WTC11 (cell line): Measurements from ENCODE around the gene ESYT2. TPM values are rescaled to one million over a fixed set of nuclear protein-coding genes. Genes with fewer than 3 reads are reported as not detected.

Source experiments
- ATAC-seq: fragments of 200-7000 bp; cut with Tn5 transposase; 2 replicates; pipeline ENCODE4 v1.10.0; 2021; ENCODE audit warnings: mild to moderate bottlenecking, moderate library complexity
- CTCF ChIA-PET: fragments of 300-600 bp; sonication (Branson Sonifier 250); formaldehyde crosslinking; loops from one replicate; lab custom pipeline; 2021; ENCODE audit warnings: antibody characterized with exemption; lab: Charles Lee
- POLR2A ChIA-PET: fragments of 350-600 bp; sonication (Branson Sonifier 250); formaldehyde crosslinking; loops from one replicate; lab custom pipeline; 2021; ENCODE audit warnings: antibody characterized with exemption; lab: Charles Lee
- DNase-seq: peaks from one replicate; pipeline ENCODE4 v3.0.0; 2021; ENCODE audit warnings: low spot score
- H3K27ac Mint-ChIP-seq: 2 replicates; pipeline ENCODE4 v1.8.0; 2021; ENCODE audit warnings: mixed read lengths
- H3K27me3 Mint-ChIP-seq: 2 replicates; pipeline ENCODE4 v1.8.0; 2021; ENCODE audit warnings: low read depth, mild to moderate bottlenecking, moderate library complexity, mixed read lengths
- H3K36me3 Mint-ChIP-seq: 2 replicates; pipeline ENCODE4 v1.8.0; 2021; ENCODE audit warnings: mixed read lengths
- H3K4me1 Mint-ChIP-seq: 2 replicates; pipeline ENCODE4 v1.8.0; 2022; ENCODE audit warnings: mixed read lengths
- H3K4me3 Mint-ChIP-seq: 2 replicates; pipeline ENCODE4 v1.8.0; 2021; ENCODE audit warnings: mild to moderate bottlenecking, moderate library complexity, mixed read lengths
- H3K9me3 Mint-ChIP-seq: 2 replicates; pipeline ENCODE4 v1.8.0; 2021; ENCODE audit warnings: mixed read lengths
- AFF4 ChIP-seq: sonication (generic); formaldehyde crosslinking; IDR thresholded peaks from 2 replicates; pipeline ENCODE4 v1.8.1; 2023; ENCODE audit warnings: mild to moderate bottlenecking, missing genetic modification reagents, borderline replicate concordance
- CREM ChIP-seq: sonication (generic); formaldehyde crosslinking; IDR thresholded peaks from 2 replicates; pipeline ENCODE4 v1.8.1; 2022; ENCODE audit warnings: mild to moderate bottlenecking, missing genetic modification reagents, moderate library complexity
- ELF4 ChIP-seq: sonication (generic); formaldehyde crosslinking; IDR thresholded peaks from 2 replicates; pipeline ENCODE4 v1.8.1; 2022; ENCODE audit warnings: low read depth, mild to moderate bottlenecking, moderate library complexity, missing genetic modification reagents
- GABPB1 ChIP-seq: sonication (generic); formaldehyde crosslinking; IDR thresholded peaks from 2 replicates; pipeline ENCODE4 v1.8.1; 2023; ENCODE audit warnings: mild to moderate bottlenecking, missing genetic modification reagents
- GRHL2 ChIP-seq: fragments of 250-450 bp; sonication (Bioruptor Pico); IDR thresholded peaks from 2 replicates; pipeline ENCODE4 v1.8.0; 2022; ENCODE audit warnings: mild to moderate bottlenecking, moderate library complexity; ENCODE audit not compliant: insufficient replicate concordance, severe bottlenecking
- GTF2I ChIP-seq: fragments of 250-450 bp; sonication (Bioruptor Pico); conservative IDR thresholded peaks from 2 replicates; pipeline ENCODE4 v1.4.0; 2021; ENCODE audit warnings: mild to moderate bottlenecking
- HMGA2 ChIP-seq: fragments of 250-450 bp; sonication (Bioruptor Pico); IDR thresholded peaks from 2 replicates; pipeline ENCODE4 v1.4.0; 2021; ENCODE audit warnings: mild to moderate bottlenecking, moderate library complexity
- KAT7 ChIP-seq: sonication (generic); formaldehyde crosslinking; IDR thresholded peaks from 2 replicates; pipeline ENCODE4 v1.8.1; 2023; ENCODE audit warnings: missing genetic modification reagents, mild to moderate bottlenecking, borderline replicate concordance
- SMAD4 ChIP-seq: sonication (generic); formaldehyde crosslinking; IDR thresholded peaks from 2 replicates; pipeline ENCODE4 v1.8.0; 2022; ENCODE audit warnings: mild to moderate bottlenecking, missing genetic modification reagents
- TP53 ChIP-seq: sonication (generic); formaldehyde crosslinking; IDR thresholded peaks from 2 replicates; pipeline ENCODE4 v1.8.1; 2023; ENCODE audit warnings: mild to moderate bottlenecking, missing genetic modification reagents
- USF1 ChIP-seq: sonication (generic); formaldehyde crosslinking; IDR thresholded peaks from 2 replicates; pipeline ENCODE4 v1.8.0; 2022; ENCODE audit warnings: mild to moderate bottlenecking, missing genetic modification reagents
- USF2 ChIP-seq: sonication (generic); formaldehyde crosslinking; IDR thresholded peaks from 2 replicates; pipeline ENCODE4 v1.8.1; 2023; ENCODE audit warnings: mild to moderate bottlenecking, missing genetic modification reagents, moderate library complexity
- ZMAT4 ChIP-seq: fragments of 250-450 bp; sonication (Bioruptor Pico); IDR thresholded peaks from 2 replicates; pipeline ENCODE4 v1.9.0; 2021; ENCODE audit warnings: mild to moderate bottlenecking
- ZNF138 ChIP-seq: sonication (generic); formaldehyde crosslinking; conservative IDR thresholded peaks from 2 replicates; pipeline ENCODE4 v1.8.1; 2022; ENCODE audit warnings: mild to moderate bottlenecking, moderate library complexity, missing genetic modification reagents
- total RNA-seq: library from RNA; stranded (reverse); gene quantifications from 3 replicates; pipeline ENCODE4 v1.2.3, GENCODE V29; 2021
- TF ChIP-seq, protein P1 (sequence below): fragments of 200-600 bp; IDR thresholded peaks from 2 replicates; pipeline ENCODE4 v1.8.0; 2022; ENCODE audit warnings: antibody characterized with exemption
- TF ChIP-seq, protein P2 (sequence below): sonication (generic); formaldehyde crosslinking; IDR thresholded peaks from 2 replicates; pipeline ENCODE4 v1.8.1; 2022; ENCODE audit warnings: missing genetic modification reagents, borderline replicate concordance
- TF ChIP-seq, protein P3 (sequence below): sonication (generic); formaldehyde crosslinking; IDR thresholded peaks from 2 replicates; pipeline ENCODE4 v1.8.0; 2023; ENCODE audit warnings: missing genetic modification reagents

ESYT2 gene
- total RNA-seq, 1 experiment from 2014 or later: 45.1 TPM

- no peak for TF ChIP-seq ELF4 (CRISPR knock-in tag)
- TF ChIP-seq SMAD4: no peak
These were observed 20.1 kb upstream of the ESYT2 start (continued) for GRCh38 chr7:158849442-158849767.

DNA sequence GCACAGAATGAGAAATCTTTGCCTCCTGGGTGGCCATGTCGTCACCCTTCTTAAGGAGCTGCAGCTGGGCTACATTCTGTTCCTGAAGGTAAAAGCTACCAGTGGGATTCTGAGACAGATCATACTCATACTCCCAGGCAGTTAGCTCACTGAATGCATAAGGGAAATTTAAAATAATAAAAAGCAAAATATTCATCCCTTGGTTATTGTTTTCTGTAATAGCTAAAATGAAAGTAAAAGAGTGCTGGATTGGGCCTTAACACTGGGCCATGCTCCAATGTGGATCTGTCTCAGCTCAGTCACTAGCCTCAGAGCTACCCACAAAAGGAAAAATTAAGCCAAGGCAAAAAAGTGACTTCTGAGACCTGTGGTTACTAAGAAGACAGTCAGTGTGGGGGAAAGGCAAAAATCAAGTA lies 18.1 kb upstream of the ESYT2 start:
- ATAC-seq: no peak
- Mint-ChIP-seq H3K36me3 (peaks cover 32% of the 10 kb centered on the region), H3K4me3 (no peak overlapping the region), H3K9me3 (peaks cover 32% of the 10 kb centered on the region), H3K27ac (no peak overlapping the region), H3K27me3 (peaks cover 6% of the 10 kb centered on the region), H3K4me1 (peaks cover 27% of the 10 kb centered on the region)
- POLR2A ChIA-PET: no interaction called here
- DNase-seq: no peak
- no peak for TF ChIP-seq USF2 (CRISPR knock-in tag)
- TF ChIP-seq, protein P1, sequence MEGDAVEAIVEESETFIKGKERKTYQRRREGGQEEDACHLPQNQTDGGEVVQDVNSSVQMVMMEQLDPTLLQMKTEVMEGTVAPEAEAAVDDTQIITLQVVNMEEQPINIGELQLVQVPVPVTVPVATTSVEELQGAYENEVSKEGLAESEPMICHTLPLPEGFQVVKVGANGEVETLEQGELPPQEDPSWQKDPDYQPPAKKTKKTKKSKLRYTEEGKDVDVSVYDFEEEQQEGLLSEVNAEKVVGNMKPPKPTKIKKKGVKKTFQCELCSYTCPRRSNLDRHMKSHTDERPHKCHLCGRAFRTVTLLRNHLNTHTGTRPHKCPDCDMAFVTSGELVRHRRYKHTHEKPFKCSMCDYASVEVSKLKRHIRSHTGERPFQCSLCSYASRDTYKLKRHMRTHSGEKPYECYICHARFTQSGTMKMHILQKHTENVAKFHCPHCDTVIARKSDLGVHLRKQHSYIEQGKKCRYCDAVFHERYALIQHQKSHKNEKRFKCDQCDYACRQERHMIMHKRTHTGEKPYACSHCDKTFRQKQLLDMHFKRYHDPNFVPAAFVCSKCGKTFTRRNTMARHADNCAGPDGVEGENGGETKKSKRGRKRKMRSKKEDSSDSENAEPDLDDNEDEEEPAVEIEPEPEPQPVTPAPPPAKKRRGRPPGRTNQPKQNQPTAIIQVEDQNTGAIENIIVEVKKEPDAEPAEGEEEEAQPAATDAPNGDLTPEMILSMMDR: no peak
- no peak for TF ChIP-seq HMGA2 (CRISPR knock-in tag)
- TF ChIP-seq, protein P2, sequence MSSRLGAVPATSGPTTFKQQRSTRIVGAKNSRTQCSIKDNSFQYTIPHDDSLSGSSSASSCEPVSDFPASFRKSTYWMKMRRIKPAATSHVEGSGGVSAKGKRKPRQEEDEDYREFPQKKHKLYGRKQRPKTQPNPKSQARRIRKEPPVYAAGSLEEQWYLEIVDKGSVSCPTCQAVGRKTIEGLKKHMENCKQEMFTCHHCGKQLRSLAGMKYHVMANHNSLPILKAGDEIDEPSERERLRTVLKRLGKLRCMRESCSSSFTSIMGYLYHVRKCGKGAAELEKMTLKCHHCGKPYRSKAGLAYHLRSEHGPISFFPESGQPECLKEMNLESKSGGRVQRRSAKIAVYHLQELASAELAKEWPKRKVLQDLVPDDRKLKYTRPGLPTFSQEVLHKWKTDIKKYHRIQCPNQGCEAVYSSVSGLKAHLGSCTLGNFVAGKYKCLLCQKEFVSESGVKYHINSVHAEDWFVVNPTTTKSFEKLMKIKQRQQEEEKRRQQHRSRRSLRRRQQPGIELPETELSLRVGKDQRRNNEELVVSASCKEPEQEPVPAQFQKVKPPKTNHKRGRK (CRISPR knock-in tag): no peak
- no peak for TF ChIP-seq ZMAT4 (CRISPR knock-in tag)
- CTCF ChIA-PET: no interaction called here

GRCh38 chr7:158846304-158846703 lies 17.0 kb upstream of the ESYT2 start:
- H3K27me3 Mint-ChIP-seq: peaks cover 6% of the 10 kb centered on the region
- H3K4me3 Mint-ChIP-seq: no peak overlapping the region
- no peak for TF ChIP-seq ZNF138 (CRISPR knock-in tag)
- no peak overlapping the region for H3K27ac Mint-ChIP-seq
- ATAC-seq (no peak), DNase-seq (no peak)
- POLR2A ChIA-PET: no interaction called here
- peaks cover 27% of the 10 kb centered on the region for H3K4me1 Mint-ChIP-seq
- peaks cover 32% of the 10 kb centered on the region for H3K9me3 Mint-ChIP-seq
- CTCF ChIA-PET: no interaction called here
- H3K36me3 Mint-ChIP-seq: peaks cover 32% of the 10 kb centered on the region

DNA sequence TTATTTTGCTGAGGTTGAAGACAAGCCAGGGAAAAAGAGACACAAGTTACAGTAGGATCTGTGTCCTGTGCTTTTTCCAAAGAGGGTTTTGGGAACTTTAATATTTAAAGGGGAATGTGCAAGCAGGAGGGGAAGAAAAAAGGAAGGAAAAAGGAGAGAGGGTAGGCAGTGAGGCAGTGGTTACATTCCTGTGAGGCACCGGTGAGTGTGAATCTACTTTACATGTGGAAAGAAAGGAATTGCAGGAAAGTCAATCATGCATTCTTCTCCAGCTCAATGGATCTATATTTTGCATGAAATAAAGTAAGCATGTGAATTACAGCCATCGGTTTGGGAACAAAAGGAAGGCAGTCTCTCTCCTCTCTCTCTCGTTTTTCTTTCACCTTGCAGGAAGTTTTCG lies 14.5 kb upstream of the ESYT2 start:
- ATAC-seq: peak; percentile 34; the same call in 1 of the 2 replicates
- ChIA-PET CTCF (interaction anchor here (1.3 kb wide), 1 partner anchor 17 kb away, joined by 3 read pairs; no protein-coding TSS in a partner anchor), POLR2A (no interaction called here)
- TF ChIP-seq, protein P2 (CRISPR knock-in tag): no peak
- no peak for TF ChIP-seq GABPB1 (CRISPR knock-in tag)
- TF ChIP-seq SMAD4: no peak
- TF ChIP-seq AFF4 (CRISPR knock-in tag): no peak
- no peak for TF ChIP-seq ZNF138 (CRISPR knock-in tag)
- TF ChIP-seq CREM: no peak
- TF ChIP-seq GTF2I (CRISPR knock-in tag): no peak
- TF ChIP-seq ZMAT4 (CRISPR knock-in tag): no peak
- TF ChIP-seq USF1 (CRISPR knock-in tag): no peak
- TF ChIP-seq KAT7 (CRISPR knock-in tag): no peak
- TF ChIP-seq, protein P3, sequence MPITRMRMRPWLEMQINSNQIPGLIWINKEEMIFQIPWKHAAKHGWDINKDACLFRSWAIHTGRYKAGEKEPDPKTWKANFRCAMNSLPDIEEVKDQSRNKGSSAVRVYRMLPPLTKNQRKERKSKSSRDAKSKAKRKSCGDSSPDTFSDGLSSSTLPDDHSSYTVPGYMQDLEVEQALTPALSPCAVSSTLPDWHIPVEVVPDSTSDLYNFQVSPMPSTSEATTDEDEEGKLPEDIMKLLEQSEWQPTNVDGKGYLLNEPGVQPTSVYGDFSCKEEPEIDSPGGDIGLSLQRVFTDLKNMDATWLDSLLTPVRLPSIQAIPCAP (CRISPR knock-in tag): no peak
- no peak for TF ChIP-seq TP53 (CRISPR knock-in tag)
- TF ChIP-seq GRHL2: no peak

More for the DNA sequence above, 14.5 kb upstream of the ESYT2 start:
- H3K36me3 Mint-ChIP-seq: peaks cover 28% of the 10 kb centered on the region
- H3K4me3 Mint-ChIP-seq: no peak overlapping the region
- no peak for DNase-seq
- H3K9me3 Mint-ChIP-seq: peaks cover 27% of the 10 kb centered on the region
- H3K27me3 Mint-ChIP-seq: peaks cover 6% of the 10 kb centered on the region
- peaks cover 25% of the 10 kb centered on the region for H3K4me1 Mint-ChIP-seq
- peak overlapping the region; percentile 82 for H3K27ac Mint-ChIP-seq
